Effector memory CD4-positive, alpha-beta T cell (primary cell): Measurements from ENCODE around the gene OSGEPL1.

Experiments used
- DNase-seq, 3 donors: peaks; one replicate each; pipeline ENCODE4 v3.0.0-alpha.2; 2020
- H3K27ac ChIP-seq: 2 replicates; pipeline ENCODE4 v1.7.0; 2013; ENCODE audit warnings: mild to moderate bottlenecking, low read length, moderate library complexity; ENCODE audit not compliant: insufficient read depth, poor library complexity, severe bottlenecking
- H3K27me3 ChIP-seq: replicated peaks from 2 replicates; pipeline ENCODE4 v1.7.0; 2013; ENCODE audit warnings: mild to moderate bottlenecking, low read length; ENCODE audit not compliant: insufficient read depth, control insufficient read depth, poor library complexity, severe bottlenecking
- H3K36me3 ChIP-seq: 2 replicates; pipeline ENCODE4 v1.7.0; 2013; ENCODE audit warnings: mild to moderate bottlenecking, low read length, moderate library complexity; ENCODE audit not compliant: control insufficient read depth, insufficient read depth
- H3K4me1 ChIP-seq: 2 replicates; pipeline ENCODE4 v1.7.0; 2013; ENCODE audit warnings: low read length, mild to moderate bottlenecking; ENCODE audit not compliant: control insufficient read depth, insufficient read depth, poor library complexity, severe bottlenecking
- H3K4me3 ChIP-seq: 2 replicates; pipeline ENCODE4 v1.7.0; 2013; ENCODE audit warnings: low read length, low read depth, mild to moderate bottlenecking; ENCODE audit not compliant: insufficient read depth, poor library complexity, severe bottlenecking
- H3K9me3 ChIP-seq: 2 replicates; pipeline ENCODE4 v1.7.0; 2013; ENCODE audit warnings: mild to moderate bottlenecking, low read length, moderate library complexity; ENCODE audit not compliant: control insufficient read depth
- total RNA-seq, 3 donors: gene quantifications; one replicate each; lab custom pipeline; 2026; lab: John Stamatoyannopoulos, UW

OSGEPL1 gene, protein sequence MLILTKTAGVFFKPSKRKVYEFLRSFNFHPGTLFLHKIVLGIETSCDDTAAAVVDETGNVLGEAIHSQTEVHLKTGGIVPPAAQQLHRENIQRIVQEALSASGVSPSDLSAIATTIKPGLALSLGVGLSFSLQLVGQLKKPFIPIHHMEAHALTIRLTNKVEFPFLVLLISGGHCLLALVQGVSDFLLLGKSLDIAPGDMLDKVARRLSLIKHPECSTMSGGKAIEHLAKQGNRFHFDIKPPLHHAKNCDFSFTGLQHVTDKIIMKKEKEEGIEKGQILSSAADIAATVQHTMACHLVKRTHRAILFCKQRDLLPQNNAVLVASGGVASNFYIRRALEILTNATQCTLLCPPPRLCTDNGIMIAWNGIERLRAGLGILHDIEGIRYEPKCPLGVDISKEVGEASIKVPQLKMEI
- 5.9 to 7.6 (median 7.6) reads per million in 3 donors for total RNA-seq

DNA sequence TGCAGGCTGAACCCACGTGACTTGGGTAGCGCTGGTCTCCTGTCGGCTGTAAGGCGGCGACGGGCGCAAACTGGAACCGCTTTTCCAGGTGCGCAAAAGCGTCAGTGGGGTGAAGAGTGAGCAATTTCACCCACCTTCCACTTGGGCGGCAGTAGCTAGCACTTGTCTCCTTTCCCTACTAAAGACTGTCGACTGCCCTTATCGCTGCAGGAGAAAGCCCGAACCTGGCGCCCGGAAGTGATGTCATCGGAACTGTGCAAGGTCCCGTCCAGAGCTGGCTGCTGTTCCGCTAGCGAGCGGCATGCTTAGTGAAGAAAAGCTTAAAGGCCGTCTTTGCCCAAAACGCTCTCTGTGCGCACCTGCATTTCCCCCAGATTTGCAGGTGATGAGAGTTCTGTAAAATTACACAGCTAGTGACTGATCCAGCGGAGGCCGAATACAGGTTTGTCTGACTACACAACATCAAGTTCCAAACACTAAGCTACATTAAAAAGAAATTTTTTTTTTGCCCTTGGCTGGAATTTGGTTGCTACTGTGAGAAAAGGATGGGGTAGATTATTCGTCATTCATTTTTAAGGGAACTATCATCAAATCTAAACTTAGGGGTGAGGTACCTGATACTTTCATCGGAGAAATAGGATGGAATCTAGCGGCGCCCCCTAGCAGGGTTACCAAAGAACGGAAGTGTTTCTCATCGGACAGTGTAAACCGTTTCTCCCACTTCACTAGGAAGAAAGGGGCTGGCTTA, at the start of gene OSGEPL1:
Gene OSGEPL1 (minus strand): TSS at position 242 of the 748 bp plus-strand sequence. CDS start 1,152 bp downstream, outside the sequence.
- DNase-seq: peak; percentile 84 to 89 (median 88)
- H3K4me1 ChIP-seq: no peaks in the 10 kb centered on the region
- no peaks in the 10 kb centered on the region for H3K36me3 ChIP-seq
- H3K27ac ChIP-seq: peak within 1 kb of the TSS; percentile 86
- H3K4me3 ChIP-seq: peak within 1 kb of the TSS; percentile 66
- H3K9me3 ChIP-seq: no peaks in the 10 kb centered on the region
- no peaks in the 10 kb centered on the region for H3K27me3 ChIP-seq

DNA sequence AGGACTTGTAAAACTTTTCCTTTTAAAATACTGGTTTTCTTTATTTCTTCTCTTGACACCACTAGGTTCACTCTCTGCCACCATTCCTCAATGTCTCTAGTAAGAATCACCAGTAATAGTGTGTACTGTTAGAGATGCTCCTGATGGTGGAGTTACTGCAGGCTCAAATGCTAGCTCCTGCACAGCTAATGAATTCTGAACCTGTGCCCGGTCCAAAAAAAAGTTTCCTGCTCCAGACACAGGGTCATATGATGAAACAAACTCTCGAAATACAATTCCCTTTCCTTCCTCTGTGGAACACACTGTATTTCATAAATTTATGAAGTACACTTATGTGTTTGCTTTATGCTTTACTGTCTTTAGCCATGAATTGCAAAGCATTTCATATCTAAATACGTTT, 40.8 kb upstream of the OSGEPL1 start:
- no peak for DNase-seq
- Histone ChIP-seq H3K4me1 (no peaks in the 10 kb centered on the region), H3K27ac (no peak overlapping the region), H3K36me3 (peaks cover 6% of the 10 kb centered on the region), H3K4me3 (no peak overlapping the region), H3K9me3 (no peaks in the 10 kb centered on the region), H3K27me3 (no peaks in the 10 kb centered on the region)

DNA sequence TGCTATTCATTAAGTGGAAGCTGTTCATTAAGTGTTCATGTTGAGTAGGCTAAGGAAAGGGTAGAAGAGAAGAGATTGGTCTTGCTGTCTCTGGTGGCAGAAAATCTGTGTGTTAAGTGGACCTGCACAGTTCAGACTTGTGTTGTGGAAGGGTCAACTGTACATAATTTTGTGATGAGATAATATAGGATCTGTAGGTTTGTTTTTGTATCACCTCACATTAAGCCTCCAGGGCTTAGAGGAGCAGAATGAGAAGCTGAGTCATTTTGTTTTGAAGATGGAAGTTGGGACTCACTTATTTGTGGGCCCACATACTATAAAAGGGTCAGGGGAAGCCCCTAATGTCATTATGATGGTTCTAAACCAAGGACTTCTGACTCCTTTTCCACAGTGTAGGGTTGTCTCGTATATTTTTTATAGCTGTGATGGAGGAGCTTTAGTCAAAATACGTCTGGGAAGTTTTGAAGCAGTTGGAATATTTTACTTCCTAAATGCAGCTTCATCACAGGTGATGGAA, 39.9 kb upstream of the OSGEPL1 start:
- no peak overlapping the region for H3K27ac ChIP-seq
- H3K36me3 ChIP-seq: peaks cover 6% of the 10 kb centered on the region
- no peaks in the 10 kb centered on the region for H3K9me3 ChIP-seq
- no peak for DNase-seq
- no peak overlapping the region for H3K4me3 ChIP-seq
- H3K27me3 ChIP-seq: no peaks in the 10 kb centered on the region
- no peaks in the 10 kb centered on the region for H3K4me1 ChIP-seq

DNA sequence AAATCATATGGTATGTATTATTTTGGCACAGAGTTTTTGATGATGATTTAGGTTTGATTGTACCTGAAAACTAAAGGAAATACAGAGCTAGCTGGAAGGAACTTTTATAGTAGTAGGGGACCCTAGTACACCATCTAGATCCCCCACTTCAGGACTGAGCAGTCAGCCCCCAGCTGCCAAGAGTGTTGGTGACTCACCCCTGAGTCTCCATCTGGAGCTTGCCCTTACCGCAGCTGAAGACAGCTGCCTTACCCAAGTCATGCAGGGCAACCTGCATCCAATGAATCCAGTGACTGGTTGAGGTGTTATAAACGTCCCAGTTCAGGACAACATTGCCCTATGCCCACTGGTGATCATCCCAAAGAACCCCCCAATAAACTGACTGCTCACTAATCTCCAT, 36.9 kb upstream of the OSGEPL1 start:
- no peak for DNase-seq
- Histone ChIP-seq H3K27me3 (no peaks in the 10 kb centered on the region), H3K4me3 (no peak overlapping the region), H3K36me3 (peaks cover 6% of the 10 kb centered on the region), H3K27ac (no peak overlapping the region), H3K4me1 (no peaks in the 10 kb centered on the region), H3K9me3 (no peaks in the 10 kb centered on the region)

DNA sequence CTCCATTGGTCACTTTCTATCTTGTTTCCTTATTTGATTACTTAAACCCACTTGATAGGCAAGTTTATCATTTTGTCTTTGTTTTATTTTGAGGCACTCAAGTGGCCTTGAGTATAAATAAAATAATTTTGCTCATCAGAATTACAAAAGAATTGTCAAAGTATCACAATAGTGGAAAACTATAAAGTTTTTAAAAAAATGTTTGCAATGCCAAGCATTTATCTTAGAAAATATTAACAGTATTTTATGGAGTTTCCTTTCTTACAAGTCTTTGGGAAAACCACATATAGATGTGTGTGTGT, 36.4 kb upstream of the OSGEPL1 start:
- Histone ChIP-seq H3K27me3 (no peaks in the 10 kb centered on the region), H3K4me3 (no peak overlapping the region), H3K4me1 (no peaks in the 10 kb centered on the region), H3K9me3 (no peaks in the 10 kb centered on the region), H3K36me3 (peaks cover 6% of the 10 kb centered on the region), H3K27ac (no peak overlapping the region)
- DNase-seq: no peak

DNA sequence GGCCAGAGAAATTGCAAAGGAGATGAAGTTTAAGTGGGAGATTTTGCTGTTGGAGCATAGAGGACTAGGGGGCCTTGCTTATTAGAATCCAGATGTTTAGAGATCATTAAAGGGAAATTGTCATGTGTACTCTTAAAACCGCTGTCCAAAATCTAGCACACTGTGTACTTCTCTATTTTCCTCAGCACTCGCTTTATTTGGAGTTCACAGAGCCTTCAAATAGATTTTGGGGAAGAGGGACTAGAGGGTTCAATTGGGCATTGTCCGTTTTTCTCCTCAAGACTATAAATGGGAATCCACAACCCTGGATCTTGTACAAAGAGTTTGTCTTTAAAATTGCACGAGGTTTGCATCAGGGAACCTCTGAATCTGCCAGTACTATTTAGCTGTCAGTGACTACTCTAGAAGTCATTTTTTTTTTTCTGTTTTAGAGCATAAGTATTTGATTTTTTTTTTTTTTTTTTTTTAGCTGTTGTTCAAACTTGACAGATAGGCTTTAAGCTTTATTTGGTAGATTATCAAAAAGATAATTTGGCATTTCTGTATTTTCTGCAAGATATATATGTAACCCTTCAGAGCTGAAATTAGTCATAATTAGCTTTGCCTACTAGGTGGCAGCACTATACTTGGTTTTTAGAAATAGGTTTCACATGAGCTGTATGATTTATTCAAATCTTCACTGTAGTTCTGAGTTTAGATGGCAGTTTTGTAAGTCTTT, 35.9 kb upstream of the OSGEPL1 start:
- no peak for DNase-seq
- Histone ChIP-seq H3K27me3 (no peaks in the 10 kb centered on the region), H3K9me3 (no peaks in the 10 kb centered on the region), H3K4me1 (no peaks in the 10 kb centered on the region), H3K36me3 (peaks cover 6% of the 10 kb centered on the region), H3K27ac (no peak overlapping the region), H3K4me3 (no peak overlapping the region)

DNA sequence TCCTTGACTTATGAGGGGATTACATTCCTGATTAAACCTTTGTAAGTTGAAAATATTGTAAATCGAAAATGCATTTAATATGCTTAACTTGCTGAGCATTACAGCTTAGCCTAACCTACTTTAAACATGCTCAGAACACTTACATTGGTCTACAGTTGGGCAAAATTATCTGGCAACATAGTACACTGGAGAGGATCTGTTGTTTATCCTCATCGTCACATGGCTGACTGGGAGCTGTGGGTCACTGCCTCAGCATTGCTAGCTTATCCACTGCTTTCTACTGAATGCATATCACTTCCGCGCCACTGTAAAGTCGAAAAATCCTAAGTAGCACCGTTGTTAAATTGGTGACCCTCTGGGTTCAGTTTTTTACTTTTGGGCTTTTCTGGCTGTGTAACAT, 35.3 kb upstream of the OSGEPL1 start:
- Histone ChIP-seq H3K27ac (no peak overlapping the region), H3K36me3 (peaks cover 11% of the 10 kb centered on the region), H3K4me1 (no peaks in the 10 kb centered on the region), H3K4me3 (no peak overlapping the region), H3K9me3 (no peaks in the 10 kb centered on the region), H3K27me3 (no peaks in the 10 kb centered on the region)
- DNase-seq: no peak

DNA sequence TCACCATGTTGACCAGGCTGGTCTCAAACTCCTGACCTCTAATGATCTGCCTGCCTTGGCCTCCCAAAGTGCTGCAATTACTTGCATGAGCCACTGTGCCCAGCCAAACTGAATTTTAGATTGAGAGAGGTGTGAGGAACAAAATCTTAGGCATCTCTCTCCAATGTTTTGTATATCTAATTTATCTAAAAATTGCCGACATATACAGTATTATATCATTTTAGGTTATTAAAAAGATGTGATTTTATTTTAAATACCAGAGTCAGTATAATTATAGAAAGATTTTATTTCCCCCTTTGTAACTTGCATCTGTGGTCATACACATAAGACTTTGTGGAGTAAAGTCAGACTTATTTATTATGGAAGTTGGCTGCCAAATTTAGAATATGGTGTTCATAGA, 31.7 kb upstream of the OSGEPL1 start:
- Histone ChIP-seq H3K36me3 (peaks cover 10% of the 10 kb centered on the region), H3K9me3 (no peaks in the 10 kb centered on the region), H3K27ac (no peak overlapping the region), H3K4me1 (no peaks in the 10 kb centered on the region), H3K4me3 (no peak overlapping the region), H3K27me3 (no peaks in the 10 kb centered on the region)
- no peak for DNase-seq

DNA sequence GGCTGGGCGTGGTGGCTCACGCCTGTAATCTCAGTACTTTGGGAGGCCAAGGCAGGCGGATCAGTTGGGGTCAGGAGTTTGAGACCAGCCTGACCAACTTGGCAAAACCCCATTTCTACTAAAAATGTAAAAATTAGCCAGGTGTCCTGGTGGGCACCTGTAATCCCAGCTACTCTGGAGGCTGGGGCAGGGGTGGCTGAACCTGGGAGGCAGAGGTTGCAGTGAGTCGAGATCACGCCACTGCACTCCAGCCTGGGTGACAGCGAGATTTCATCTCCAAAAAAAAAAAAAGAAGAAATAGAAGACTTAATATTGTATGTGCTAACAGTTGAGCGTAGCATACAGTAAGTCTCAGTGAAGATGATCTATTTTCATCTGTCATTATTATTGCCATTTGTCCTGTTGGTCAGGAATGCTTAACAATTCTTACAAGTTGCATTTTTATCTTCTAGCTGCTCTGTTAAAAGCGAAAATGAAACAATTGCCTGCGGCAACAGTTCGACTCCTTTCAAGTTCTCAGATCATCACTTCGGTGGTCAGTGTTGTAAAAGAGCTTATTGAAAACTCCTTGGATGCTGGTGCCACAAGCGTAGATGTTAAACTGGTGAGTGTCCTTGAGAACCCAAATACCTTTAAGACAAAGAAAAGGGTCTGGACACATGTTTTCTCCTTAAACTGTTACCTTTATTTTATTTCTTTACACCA, 28.9 kb upstream of the OSGEPL1 start:
- H3K27me3 ChIP-seq: no peaks in the 10 kb centered on the region
- H3K9me3 ChIP-seq: no peaks in the 10 kb centered on the region
- H3K4me1 ChIP-seq: no peaks in the 10 kb centered on the region
- H3K36me3 ChIP-seq: peaks cover 7% of the 10 kb centered on the region
- peak overlapping the region; percentile 4 for H3K4me3 ChIP-seq
- DNase-seq: no peak
- peak overlapping the region; percentile 35 for H3K27ac ChIP-seq
